Measurements from ENCODE around the gene PELI2.

The PELI2 gene

GRCh38 chr14:56244138-56244789 lies 126.1 kb downstream of the PELI2 start:
- no peaks in the 10 kb centered on the region for H3K36me3 ChIP-seq (ENCODE audit: insufficient read depth)
- no peak overlapping the region for H3K9ac ChIP-seq
- no peak overlapping the region for H2AFZ ChIP-seq (ENCODE audit: low read depth)
- no peaks in the 10 kb centered on the region for H3K4me1 ChIP-seq (ENCODE audit: low read depth, poor library complexity, severe bottlenecking)
- no peak overlapping the region for H3K4me2 ChIP-seq
- H3K4me3 ChIP-seq (IDR thresholded peaks at IDR 0.05; ENCODE audit: insufficient read depth, low read depth, low read length), result no peak overlapping the region
- H3K27me3 ChIP-seq (ENCODE audit: insufficient read depth, low read depth), result no peaks in the 10 kb centered on the region
- no peaks in the 10 kb centered on the region for H4K20me1 ChIP-seq (ENCODE audit: insufficient read depth)
- H3K79me2 ChIP-seq (ENCODE audit: insufficient read depth, low read depth), result no peaks in the 10 kb centered on the region
- H3K27ac ChIP-seq, result no peak overlapping the region
- TF ChIP-seq CTCF (conservative IDR thresholded peaks at IDR 0.05; ENCODE audit: low read depth, low read length), result no peak

GRCh38 chr14:56247495-56248200 lies 129.4 kb downstream of the PELI2 start:
- H3K36me3 ChIP-seq (ENCODE audit: insufficient read depth), result no peaks in the 10 kb centered on the region
- H3K9ac ChIP-seq, result no peak overlapping the region
- no peaks in the 10 kb centered on the region for H3K4me1 ChIP-seq (ENCODE audit: low read depth, poor library complexity, severe bottlenecking)
- no peaks in the 10 kb centered on the region for H3K27me3 ChIP-seq (ENCODE audit: insufficient read depth, low read depth)
- H3K4me3 ChIP-seq (IDR thresholded peaks at IDR 0.05; ENCODE audit: insufficient read depth, low read depth, low read length), result no peak overlapping the region
- H3K27ac ChIP-seq, result no peak overlapping the region
- no peak for TF ChIP-seq CTCF (conservative IDR thresholded peaks at IDR 0.05; ENCODE audit: low read depth, low read length)
- no peak overlapping the region for H3K4me2 ChIP-seq
- H3K79me2 ChIP-seq (ENCODE audit: insufficient read depth, low read depth), result no peaks in the 10 kb centered on the region
- H2AFZ ChIP-seq (ENCODE audit: low read depth), result no peak overlapping the region
- no peaks in the 10 kb centered on the region for H4K20me1 ChIP-seq (ENCODE audit: insufficient read depth)

GRCh38 chr14:56248442-56248841 lies 130.2 kb downstream of the PELI2 start:
- Histone ChIP-seq H3K79me2 (ENCODE audit: insufficient read depth, low read depth) (no peaks in the 10 kb centered on the region), H3K27me3 (ENCODE audit: insufficient read depth, low read depth) (no peaks in the 10 kb centered on the region), H3K27ac (no peak overlapping the region), H3K4me1 (ENCODE audit: low read depth, poor library complexity, severe bottlenecking) (no peaks in the 10 kb centered on the region), H4K20me1 (ENCODE audit: insufficient read depth) (no peaks in the 10 kb centered on the region), H3K9ac (no peak overlapping the region), H3K4me2 (no peak overlapping the region), H3K36me3 (ENCODE audit: insufficient read depth) (no peaks in the 10 kb centered on the region), H3K4me3 (IDR thresholded peaks at IDR 0.05; ENCODE audit: insufficient read depth, low read depth, low read length) (no peak overlapping the region), H2AFZ (ENCODE audit: low read depth) (no peak overlapping the region)
- TF ChIP-seq CTCF (conservative IDR thresholded peaks at IDR 0.05; ENCODE audit: low read depth, low read length), result no peak

GRCh38 chr14:56261046-56261445 lies 142.8 kb downstream of the PELI2 start:
- Histone ChIP-seq H3K4me2 (no peak overlapping the region), H2AFZ (ENCODE audit: low read depth) (no peak overlapping the region), H4K20me1 (ENCODE audit: insufficient read depth) (no peaks in the 10 kb centered on the region), H3K4me3 (IDR thresholded peaks at IDR 0.05; ENCODE audit: insufficient read depth, low read depth, low read length) (no peak overlapping the region), H3K27ac (no peak overlapping the region), H3K79me2 (ENCODE audit: insufficient read depth, low read depth) (no peaks in the 10 kb centered on the region), H3K9ac (no peak overlapping the region), H3K4me1 (ENCODE audit: low read depth, poor library complexity, severe bottlenecking) (no peaks in the 10 kb centered on the region), H3K36me3 (ENCODE audit: insufficient read depth) (no peaks in the 10 kb centered on the region), H3K27me3 (ENCODE audit: insufficient read depth, low read depth) (no peaks in the 10 kb centered on the region)
- TF ChIP-seq CTCF (conservative IDR thresholded peaks at IDR 0.05; ENCODE audit: low read depth, low read length), result no peak
